ENCODE results near the gene GCNT1. TPM values are rescaled to one million over a fixed set of nuclear protein-coding genes. Genes with fewer than 3 reads are reported as not detected.

Gene GCNT1
- total and polyA plus RNA-seq, 2 of the 4 experiments (the other 2 are of a cell fraction) = 12.5 to 46.6 TPM

- 0 out of 2 replicates have a peak overlapping the region, but pooled peaks have one; percentile 22 for H2BK20ac ChIP-seq (ENCODE audit: low read depth, low read length)
- H3K4me3 ChIP-seq (ENCODE audit: insufficient read depth, low read depth, low read length) = no peak overlapping the region
- no peak overlapping the region; a peak in 1 of 4 replicates for H4K8ac ChIP-seq (ENCODE audit: low read depth in 2 of 2, low read length in 2 of 2)
- H2BK15ac ChIP-seq (ENCODE audit: low read depth, low read length) = 0 out of 3 replicates have a peak overlapping the region, but pooled peaks have one; percentile 26
- no peaks in the 10 kb centered on the region for H3K9me3 ChIP-seq (ENCODE audit: control insufficient read depth, insufficient read depth, low read length)
- H3K4ac ChIP-seq (ENCODE audit: low read depth, low read length) = no peak overlapping the region
- peaks cover 8% of the 10 kb centered on the region for H3K4me1 ChIP-seq (ENCODE audit: control insufficient read depth, insufficient read depth, low read length)
- ATAC-seq (ENCODE audit: low read depth) (no peak), DNase-seq (no peak)
- intact Hi-C loops (cut with micrococcal nuclease) = loop anchor here (1.0 kb wide), 1 partner anchor 253 kb away; no protein-coding TSS in a partner anchor
- H2BK120ac ChIP-seq (ENCODE audit: low read depth, low read length) = no peak overlapping the region
- no peak overlapping the region for H3K18ac ChIP-seq (ENCODE audit: low read depth, low read length)
- no peak overlapping the region for H4K91ac ChIP-seq (ENCODE audit: insufficient read depth, low read depth, low read length)
- H3K27me3 ChIP-seq (ENCODE audit: control insufficient read depth, insufficient read depth, low read length) = no peaks in the 10 kb centered on the region
- 0 out of 2 replicates have a peak overlapping the region, but pooled peaks have one; percentile 23 for H3K23ac ChIP-seq (ENCODE audit: low read depth, low read length)
- H3K14ac ChIP-seq (replicated peaks; ENCODE audit: low read depth, low read length) = no peak overlapping the region
- H2AK5ac ChIP-seq (ENCODE audit: low read depth, low read length) = no peak overlapping the region
- no peaks in the 10 kb centered on the region for H3K36me3 ChIP-seq (ENCODE audit: control insufficient read depth, insufficient read depth, low read length)
- in situ Hi-C loops (cut with MboI; ENCODE audit: low sequenced_read_pairs) = loop anchor here (5.0 kb wide), 2 partner anchors 209 to 249 kb away; no protein-coding TSS in a partner anchor
- H2AFZ ChIP-seq (replicated peaks; ENCODE audit: low read length, poor library complexity) = no peak overlapping the region
- no CpG with 5 or more reads among the region's 2 CpGs for WGBS, 2 experiments (ENCODE audit: extremely low coverage in 2 of 2, insufficient read length in 1 of 2)
- H3K9ac ChIP-seq (ENCODE audit: low read depth, low read length) = no peak overlapping the region
- H3K27ac ChIP-seq (ENCODE audit: insufficient read depth, low read length) = no peak overlapping the region
- no peak overlapping the region for H3K4me2 ChIP-seq (ENCODE audit: low read depth, low read length)
- H3K79me1 ChIP-seq (ENCODE audit: low read depth in 1 of 2, low read length in 2 of 2) = no peaks in the 10 kb centered on the region
- no peak overlapping the region for H3K56ac ChIP-seq (ENCODE audit: extremely low read depth, insufficient read depth, low read length)
- POLR2A ChIA-PET (ENCODE audit: unreplicated experiment) = no interaction called here
- dilution Hi-C loops (cut with HindIII; ENCODE audit: low sequenced_read_pairs, unreplicated experiment) = no loop called here
- CTCF ChIA-PET = interaction anchor here (1.6 kb wide), 1 partner anchor 210 kb away, joined by 5 read pairs; no protein-coding TSS in a partner anchor
- no peaks in the 10 kb centered on the region for H3K9me1 ChIP-seq (ENCODE audit: insufficient read depth, low read length)
- no peak overlapping the region for H4K5ac ChIP-seq (ENCODE audit: low read depth, low read length)
- H4K20me1 ChIP-seq (ENCODE audit: insufficient read depth, low read length) = no peaks in the 10 kb centered on the region
- BruUV-seq (replicated peaks) = no TSS peak
- TF ChIP-seq SMC3 (IDR thresholded peaks at IDR 0.05; ENCODE audit: low read depth, low read length) (no peak), RFX5 (IDR thresholded peaks at IDR 0.05; ENCODE audit: low read depth, low read length) (no peak), MAZ (IDR thresholded peaks at IDR 0.05; ENCODE audit: borderline replicate concordance, low read depth, low read length) (no peak), RCOR1 (IDR thresholded peaks at IDR 0.05; ENCODE audit: insufficient replicate concordance, low read length) (no peak), NFE2L2 (IDR thresholded peaks at IDR 0.05; ENCODE audit: low read depth, low read length) (no peak), POLR2A (IDR thresholded peaks at IDR 0.05; ENCODE audit: low read depth, low read length) (no peak), BHLHE40 (IDR thresholded peaks at IDR 0.05; ENCODE audit: low read depth, low read length) (no peak), CHD1 (IDR thresholded peaks at IDR 0.05; ENCODE audit: low read depth, low read length) (no peak), MAFK (IDR thresholded peaks at IDR 0.05; ENCODE audit: low read depth, low read length) (no peak), MXI1 (IDR thresholded peaks at IDR 0.05; ENCODE audit: borderline replicate concordance, low read depth, low read length) (no peak), CEBPB (IDR thresholded peaks at IDR 0.05; ENCODE audit: low read depth, low read length) (no peak), CTCF (conservative IDR thresholded peaks at IDR 0.05; ENCODE audit: low read depth, low read length) (no peak), USF2 (IDR thresholded peaks at IDR 0.05; ENCODE audit: low read depth, low read length) (no peak), FOS (IDR thresholded peaks at IDR 0.05; ENCODE audit: low read depth, low read length) (no peak)
- no peak overlapping the region for H2BK5ac ChIP-seq (ENCODE audit: low read depth, low read length, poor library complexity, severe bottlenecking)
- no peak overlapping the region for H2AK9ac ChIP-seq (replicated peaks; ENCODE audit: low read depth, low read length, poor library complexity)
Measured at GRCh38 chr9:76448501-76448900, 10.5 kb upstream of the GCNT1 start.
